NCI-H2029 (cell line): ENCODE data around the gene ZNF292.
"Not testable (repeated sequence)": the region's sequence is repeated elsewhere in the genome, so short reads cannot be mapped to it uniquely, and the experiment has no call there.

Source experiments
- DNase-seq: peaks from one replicate; lab custom pipeline; 2025; lab: John Stamatoyannopoulos, UW

ZNF292 gene

GRCh38 chr6:87277123-87277522, 121.8 kb downstream of the ZNF292 start:
- DNase-seq = peak; percentile 14

- DNase-seq = no peak
These were observed 123.8 kb downstream of the ZNF292 start for GRCh38 chr6:87279196-87279595.

DNA sequence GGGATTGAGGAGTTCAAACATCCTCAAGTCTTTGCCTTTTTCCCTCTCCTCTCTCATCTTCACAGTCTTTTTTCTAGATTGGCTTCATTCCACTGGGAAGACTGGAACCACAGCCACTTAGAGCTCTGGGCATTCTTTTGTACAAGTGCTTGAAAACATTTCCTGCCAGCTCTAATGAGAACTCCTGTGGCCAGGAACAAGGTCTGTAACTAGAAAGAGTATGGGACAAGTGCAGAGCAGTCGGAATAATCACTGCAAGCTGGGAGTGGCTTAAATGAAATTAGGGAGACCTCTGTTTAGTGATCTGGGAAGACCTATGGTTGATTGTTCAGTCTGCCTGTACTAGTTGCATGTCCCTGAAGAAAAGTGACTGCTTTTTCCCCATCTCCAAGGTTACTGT, 126.1 kb downstream of the ZNF292 start:
- DNase-seq = peak; percentile 28

DNA sequence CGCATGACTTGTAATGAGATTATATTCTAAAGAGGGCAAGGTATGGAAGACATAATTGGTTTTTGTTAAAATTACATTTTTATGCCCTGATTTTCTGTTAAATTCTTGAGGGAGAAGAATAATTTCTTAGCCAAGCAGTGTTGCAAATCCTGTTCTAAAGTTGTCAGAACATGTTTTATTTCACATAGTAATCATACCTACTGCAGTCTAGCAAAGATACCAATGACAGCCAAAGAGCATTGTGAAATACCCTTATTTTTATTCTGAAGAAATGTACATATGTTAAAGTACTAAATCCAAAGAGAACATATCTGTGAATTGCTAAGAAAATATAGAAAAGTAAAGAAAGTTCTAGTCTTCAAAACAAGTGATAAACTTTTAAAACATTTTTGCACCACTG, 127.4 kb downstream of the ZNF292 start:
- no peak for DNase-seq

- no peak for DNase-seq
These were observed 128.1 kb downstream of the ZNF292 start for GRCh38 chr6:87283461-87283860.

- DNase-seq = no peak
These were observed 131.9 kb downstream of the ZNF292 start for GRCh38 chr6:87287251-87287650.

GRCh38 chr6:87289571-87289970, 134.2 kb downstream of the ZNF292 start:
- DNase-seq = no peak

- peak; percentile 58 for DNase-seq
These were observed 136.5 kb downstream of the ZNF292 start for GRCh38 chr6:87291883-87292282.

- no peak for DNase-seq
These were observed 138.2 kb downstream of the ZNF292 start for GRCh38 chr6:87293526-87293925.

DNA sequence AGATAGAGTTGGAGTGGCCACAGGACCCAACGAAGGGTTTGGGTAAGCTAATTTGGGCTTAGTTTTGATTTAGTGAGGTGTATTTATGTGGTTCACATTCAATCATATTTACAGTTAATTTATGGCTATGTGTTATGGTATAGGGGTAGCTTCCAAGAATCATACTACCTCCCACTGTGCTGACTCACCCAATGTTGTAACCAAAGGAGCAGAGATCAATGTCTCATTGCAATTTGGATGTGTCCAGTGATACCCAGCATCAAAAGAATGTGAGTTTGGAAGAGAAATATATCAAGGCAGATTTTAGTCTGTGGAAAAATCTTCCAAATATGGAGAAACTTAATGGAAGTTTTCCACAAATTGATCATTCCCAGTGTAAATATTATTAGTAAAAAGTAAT, 141.8 kb downstream of the ZNF292 start:
- no peak for DNase-seq

DNA sequence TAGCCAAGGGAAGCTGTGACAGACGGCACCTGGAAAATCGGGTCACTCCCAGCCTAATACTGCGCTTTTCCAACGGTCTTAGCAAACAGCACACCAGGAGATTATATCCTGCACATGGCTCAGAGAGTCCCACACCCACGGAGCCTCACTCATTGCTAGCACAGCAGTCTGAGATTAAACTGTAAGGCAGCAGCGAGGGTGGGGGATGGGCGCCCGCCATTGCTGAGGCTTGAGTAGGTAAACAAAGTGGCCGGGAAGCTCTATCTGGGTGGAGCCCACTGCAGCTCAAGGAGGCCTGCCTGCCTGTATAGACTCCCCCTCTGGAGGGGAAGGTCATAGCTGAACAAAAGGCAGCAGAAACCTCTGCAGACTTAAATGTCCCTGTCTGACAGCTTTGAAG, 145.9 kb downstream of the ZNF292 start:
- DNase-seq = not testable (repeated sequence)

DNA sequence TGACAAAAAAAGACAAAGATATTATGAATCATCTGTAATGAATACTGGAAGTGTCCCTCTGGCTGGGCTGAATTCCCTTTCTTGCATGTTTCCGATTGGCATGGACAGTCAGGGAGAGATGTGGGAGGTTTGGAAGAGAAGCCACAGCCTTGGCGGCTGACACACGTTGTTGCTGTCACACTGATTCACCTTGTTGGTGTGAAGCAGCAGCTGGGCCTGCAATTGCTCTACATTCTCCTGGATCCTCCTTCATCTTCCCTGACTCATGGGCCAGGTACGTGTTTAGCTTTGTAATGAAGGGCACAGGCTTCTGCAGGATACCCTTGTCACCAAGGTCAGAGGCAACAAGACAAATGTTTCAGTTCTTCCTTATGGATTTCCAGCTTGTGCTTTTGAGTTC, 153.6 kb downstream of the ZNF292 start:
- no peak for DNase-seq

DNA sequence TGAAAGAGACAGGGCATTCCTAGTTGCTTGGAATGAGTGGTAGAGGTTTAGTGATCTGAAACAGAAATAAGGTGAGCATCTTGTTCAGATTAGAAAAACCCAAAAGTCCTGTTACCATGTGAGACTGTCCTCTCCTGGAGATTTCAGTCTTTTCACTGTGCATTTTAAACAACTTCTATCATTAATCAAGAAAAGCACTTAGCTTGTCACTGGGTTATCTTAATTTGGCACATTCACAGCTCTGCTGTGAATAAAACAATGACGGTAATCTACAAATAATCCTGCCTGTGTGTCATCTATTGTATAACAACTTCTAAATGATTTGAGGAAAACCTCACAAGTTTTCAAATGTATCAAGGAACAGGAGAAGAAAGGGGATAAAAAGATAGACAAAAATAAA, 157.5 kb downstream of the ZNF292 start:
- no peak for DNase-seq
